HL-60 (cell line): ENCODE data around the gene DDX21.
"Not testable (repeated sequence)": the region's sequence is repeated elsewhere in the genome, so short reads cannot be mapped to it uniquely, and the experiment has no call there.

Experiments
- DNase-seq, 2 experiments: peaks; one replicate each; pipeline ENCODE4 v3.0.0-alpha.2; 2010 to 2020; ENCODE audit warnings: low read depth in 1 of 2, low spot score in 1 of 2
- H3K27ac ChIP-seq: fragments of 250-450 bp; sonication (Bioruptor Pico); replicated peaks from 2 replicates; pipeline ENCODE4 v1.5.1; 2020; ENCODE audit warnings: mild to moderate bottlenecking, moderate library complexity
- H3K27me3 ChIP-seq: fragments of 250-450 bp; sonication (Bioruptor Pico); 2 replicates; pipeline ENCODE4 v1.5.1; 2021; ENCODE audit warnings: mild to moderate bottlenecking, moderate library complexity; ENCODE audit not compliant: insufficient read depth, poor library complexity, severe bottlenecking
- H3K4me3 ChIP-seq: replicated peaks from 2 replicates; pipeline ENCODE4 v1.5.1; 2011; ENCODE audit warnings: mild to moderate bottlenecking, control low read depth, low read length; ENCODE audit not compliant: insufficient read depth
- GABPA ChIP-seq: IDR thresholded peaks from 2 replicates; pipeline ENCODE4 v1.6.1; 2012; ENCODE audit warnings: low read depth
- POLR2AphosphoS5 ChIP-seq: IDR thresholded peaks from 2 replicates; pipeline ENCODE4 v1.6.1; 2012; ENCODE audit warnings: low read depth
- SPI1 ChIP-seq: IDR thresholded peaks from 2 replicates; pipeline ENCODE4 v1.6.1; 2012; ENCODE audit warnings: low read depth, mild to moderate bottlenecking, borderline replicate concordance
- TF ChIP-seq, protein P1 (sequence below): IDR thresholded peaks from one replicate; pipeline ENCODE4 v1.5.1; 2011; ENCODE audit warnings: low read length, control low read depth, inconsistent platforms; ENCODE audit not compliant: insufficient read depth
- TF ChIP-seq, protein P2 (sequence below): IDR thresholded peaks from 2 replicates; pipeline ENCODE4 v1.6.1; 2012; ENCODE audit warnings: low read depth; ENCODE audit not compliant: insufficient replicate concordance

The DDX21 gene

DNA sequence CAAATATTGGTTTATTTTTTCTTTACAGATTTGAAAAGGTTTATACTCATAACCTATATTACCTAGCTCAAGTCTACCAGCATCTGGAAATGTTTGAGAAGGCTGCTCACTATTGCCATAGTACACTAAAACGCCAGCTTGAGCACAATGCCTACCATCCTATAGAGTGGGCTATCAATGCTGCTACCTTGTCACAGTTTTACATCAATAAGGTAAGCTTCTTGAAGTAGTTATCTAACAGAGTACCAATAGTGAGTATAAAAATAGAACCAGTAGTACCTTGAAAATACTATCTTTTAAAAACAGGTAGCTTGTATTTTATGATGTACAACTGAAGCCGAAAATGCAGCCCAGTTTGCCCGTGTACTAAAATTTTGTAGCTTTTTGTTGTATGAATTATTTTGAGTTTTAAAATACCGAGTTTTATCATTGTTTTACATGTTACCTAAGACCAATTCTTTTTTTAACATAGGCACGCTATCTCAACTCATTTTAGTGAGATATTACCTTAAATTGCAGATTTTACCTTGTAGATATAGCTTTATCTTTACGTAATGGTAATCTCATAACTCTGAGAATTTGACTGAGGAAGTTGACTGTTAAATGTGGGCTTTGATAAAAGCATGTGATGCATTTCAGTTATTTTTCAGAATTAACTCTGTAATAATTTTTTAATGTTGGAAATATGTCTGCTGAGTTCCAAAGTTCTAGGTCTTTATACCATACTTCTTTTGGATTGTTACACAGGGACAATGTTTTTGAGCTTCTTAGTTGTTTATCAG lies 49.9 kb downstream of the DDX21 start:
- no peak overlapping the region for H3K4me3 ChIP-seq
- DNase-seq: no peak
- H3K27ac ChIP-seq: peak overlapping the region; percentile 52
- H3K27me3 ChIP-seq: no peaks in the 10 kb centered on the region
- TF ChIP-seq, protein P1, sequence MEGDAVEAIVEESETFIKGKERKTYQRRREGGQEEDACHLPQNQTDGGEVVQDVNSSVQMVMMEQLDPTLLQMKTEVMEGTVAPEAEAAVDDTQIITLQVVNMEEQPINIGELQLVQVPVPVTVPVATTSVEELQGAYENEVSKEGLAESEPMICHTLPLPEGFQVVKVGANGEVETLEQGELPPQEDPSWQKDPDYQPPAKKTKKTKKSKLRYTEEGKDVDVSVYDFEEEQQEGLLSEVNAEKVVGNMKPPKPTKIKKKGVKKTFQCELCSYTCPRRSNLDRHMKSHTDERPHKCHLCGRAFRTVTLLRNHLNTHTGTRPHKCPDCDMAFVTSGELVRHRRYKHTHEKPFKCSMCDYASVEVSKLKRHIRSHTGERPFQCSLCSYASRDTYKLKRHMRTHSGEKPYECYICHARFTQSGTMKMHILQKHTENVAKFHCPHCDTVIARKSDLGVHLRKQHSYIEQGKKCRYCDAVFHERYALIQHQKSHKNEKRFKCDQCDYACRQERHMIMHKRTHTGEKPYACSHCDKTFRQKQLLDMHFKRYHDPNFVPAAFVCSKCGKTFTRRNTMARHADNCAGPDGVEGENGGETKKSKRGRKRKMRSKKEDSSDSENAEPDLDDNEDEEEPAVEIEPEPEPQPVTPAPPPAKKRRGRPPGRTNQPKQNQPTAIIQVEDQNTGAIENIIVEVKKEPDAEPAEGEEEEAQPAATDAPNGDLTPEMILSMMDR: no peak
- TF ChIP-seq SPI1: no peak
- no peak for TF ChIP-seq POLR2AphosphoS5
- TF ChIP-seq, protein P2, sequence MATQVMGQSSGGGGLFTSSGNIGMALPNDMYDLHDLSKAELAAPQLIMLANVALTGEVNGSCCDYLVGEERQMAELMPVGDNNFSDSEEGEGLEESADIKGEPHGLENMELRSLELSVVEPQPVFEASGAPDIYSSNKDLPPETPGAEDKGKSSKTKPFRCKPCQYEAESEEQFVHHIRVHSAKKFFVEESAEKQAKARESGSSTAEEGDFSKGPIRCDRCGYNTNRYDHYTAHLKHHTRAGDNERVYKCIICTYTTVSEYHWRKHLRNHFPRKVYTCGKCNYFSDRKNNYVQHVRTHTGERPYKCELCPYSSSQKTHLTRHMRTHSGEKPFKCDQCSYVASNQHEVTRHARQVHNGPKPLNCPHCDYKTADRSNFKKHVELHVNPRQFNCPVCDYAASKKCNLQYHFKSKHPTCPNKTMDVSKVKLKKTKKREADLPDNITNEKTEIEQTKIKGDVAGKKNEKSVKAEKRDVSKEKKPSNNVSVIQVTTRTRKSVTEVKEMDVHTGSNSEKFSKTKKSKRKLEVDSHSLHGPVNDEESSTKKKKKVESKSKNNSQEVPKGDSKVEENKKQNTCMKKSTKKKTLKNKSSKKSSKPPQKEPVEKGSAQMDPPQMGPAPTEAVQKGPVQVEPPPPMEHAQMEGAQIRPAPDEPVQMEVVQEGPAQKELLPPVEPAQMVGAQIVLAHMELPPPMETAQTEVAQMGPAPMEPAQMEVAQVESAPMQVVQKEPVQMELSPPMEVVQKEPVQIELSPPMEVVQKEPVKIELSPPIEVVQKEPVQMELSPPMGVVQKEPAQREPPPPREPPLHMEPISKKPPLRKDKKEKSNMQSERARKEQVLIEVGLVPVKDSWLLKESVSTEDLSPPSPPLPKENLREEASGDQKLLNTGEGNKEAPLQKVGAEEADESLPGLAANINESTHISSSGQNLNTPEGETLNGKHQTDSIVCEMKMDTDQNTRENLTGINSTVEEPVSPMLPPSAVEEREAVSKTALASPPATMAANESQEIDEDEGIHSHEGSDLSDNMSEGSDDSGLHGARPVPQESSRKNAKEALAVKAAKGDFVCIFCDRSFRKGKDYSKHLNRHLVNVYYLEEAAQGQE: no peak
- no peak for TF ChIP-seq GABPA

DNA sequence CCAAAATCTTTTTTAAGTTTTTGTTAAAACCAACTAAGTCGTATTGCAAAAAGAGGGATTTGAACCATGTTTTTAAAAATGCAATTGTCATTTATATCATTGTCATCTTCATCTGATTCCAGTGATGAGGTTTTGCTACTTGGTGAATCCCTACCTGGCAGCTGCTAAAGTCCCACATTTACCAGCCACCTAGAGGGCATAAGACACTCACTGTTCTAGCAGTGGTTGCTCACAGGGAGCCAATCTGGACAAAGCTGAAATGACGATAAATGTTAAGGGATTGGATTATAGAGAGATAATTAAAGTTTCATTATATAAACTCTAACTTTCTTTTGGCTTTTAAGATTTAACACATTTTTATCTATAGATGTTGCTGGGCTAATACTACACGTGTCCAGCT lies 51.3 kb downstream of the DDX21 start:
- Histone ChIP-seq H3K27ac (peak overlapping the region; percentile 52), H3K27me3 (no peaks in the 10 kb centered on the region), H3K4me3 (no peak overlapping the region)
- DNase-seq: peak; percentile 38 to 66
- TF ChIP-seq POLR2AphosphoS5 (no peak), GABPA (no peak), SPI1 (no peak)
- TF ChIP-seq, protein P1: peak; percentile 22

DNA sequence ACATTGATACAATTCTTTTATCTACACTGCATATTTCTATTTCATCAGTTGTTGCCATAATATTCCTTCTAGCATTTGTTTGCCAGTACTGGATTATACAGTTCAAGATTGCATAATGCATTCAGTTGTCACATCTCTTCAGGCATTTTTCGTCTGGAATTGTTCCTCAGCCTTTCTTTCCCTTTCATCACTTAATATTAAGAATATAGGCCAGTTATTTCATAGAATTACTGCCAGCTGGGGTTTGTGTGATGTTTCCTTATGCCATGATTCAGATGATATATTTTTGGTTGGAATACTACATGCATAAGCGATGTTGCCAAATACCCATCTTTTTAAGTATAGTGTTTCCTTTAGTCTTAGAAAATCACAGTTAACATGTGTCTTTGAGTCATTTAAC lies 53.4 kb downstream of the DDX21 start:
- no peak for DNase-seq
- H3K4me3 ChIP-seq: no peak overlapping the region
- H3K27ac ChIP-seq: no peak overlapping the region
- no peaks in the 10 kb centered on the region for H3K27me3 ChIP-seq
- TF ChIP-seq, protein P2: no peak
- TF ChIP-seq, protein P1: no peak
- TF ChIP-seq POLR2AphosphoS5: no peak
- no peak for TF ChIP-seq GABPA
- TF ChIP-seq SPI1: no peak

DNA sequence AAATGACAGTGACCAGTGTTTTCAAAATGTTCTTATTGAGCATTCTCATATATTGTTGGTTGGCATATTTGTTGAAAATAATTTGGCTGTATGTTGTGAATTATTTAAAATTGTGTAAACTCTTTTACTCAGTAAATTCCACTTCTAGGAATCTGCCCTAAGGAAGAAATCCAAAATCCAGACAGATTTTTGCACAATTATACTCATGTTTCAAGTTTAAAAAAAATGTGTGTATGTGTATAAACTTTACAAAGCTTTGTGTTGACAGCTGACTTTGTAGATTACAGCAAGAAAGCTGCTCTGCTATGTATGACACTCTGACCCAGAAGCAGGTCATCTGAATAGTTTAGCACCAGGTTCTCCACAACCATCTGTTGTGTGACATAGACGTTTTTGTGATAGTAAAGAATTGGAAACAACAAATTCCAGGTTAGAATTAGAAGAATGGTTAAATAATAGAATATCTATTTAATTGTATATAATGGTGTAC lies 54.2 kb downstream of the DDX21 start:
- no peak for DNase-seq
- Histone ChIP-seq H3K27ac (no peak overlapping the region), H3K27me3 (no peaks in the 10 kb centered on the region), H3K4me3 (no peak overlapping the region)
- TF ChIP-seq, protein P1: no peak
- TF ChIP-seq GABPA (no peak), SPI1 (no peak)
- TF ChIP-seq, protein P2: no peak

DNA sequence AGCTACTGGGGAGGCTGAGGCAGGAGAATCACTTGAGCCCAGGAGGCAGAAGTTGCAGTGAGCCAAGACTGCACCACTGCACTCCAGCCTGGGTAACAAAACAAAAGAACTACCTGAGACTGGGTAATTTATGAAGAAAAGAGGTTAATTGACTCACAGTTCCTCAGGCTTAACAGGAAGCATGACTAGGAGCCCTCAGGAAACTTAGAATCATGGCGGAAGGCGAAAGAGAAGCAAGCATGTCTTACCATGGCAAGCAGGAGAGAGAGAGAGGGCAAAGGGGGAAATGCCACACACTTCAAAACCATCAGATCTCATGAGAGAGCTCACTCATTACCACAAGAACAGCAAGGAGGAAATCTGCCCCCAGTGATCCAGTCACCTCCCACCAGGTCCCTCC lies 56.8 kb downstream of the DDX21 start:
- not testable (repeated sequence) for H3K27me3 ChIP-seq, H3K27ac ChIP-seq

More for the DNA sequence above, 56.8 kb downstream of the DDX21 start:
- not testable (repeated sequence) for DNase-seq, H3K4me3 ChIP-seq
